Lower lobe of right lung (tissue), 2 donors: ENCODE data around the gene AP4M1. TPM values are rescaled to one million over a fixed set of nuclear protein-coding genes. Genes with fewer than 3 reads are reported as not detected.

ENCODE experiments used
- ATAC-seq, 2 donors: fragments of 200-7000 bp; cut with Tn5 transposase; one replicate each; pipeline ENCODE4 v1.9.1; 2020 to 2022; ENCODE audit warnings: mild to moderate bottlenecking in 2 of 2, moderate library complexity in 2 of 2
- DNase-seq: peaks from one replicate; pipeline ENCODE4 v3.0.0-alpha.2; 2020
- H3K27ac ChIP-seq: fragments of 200-600 bp; one replicate; pipeline ENCODE4 v1.8.0; 2022
- H3K27me3 ChIP-seq: fragments of 200-600 bp; one replicate; pipeline ENCODE4 v1.8.0; 2022; ENCODE audit warnings: low read depth
- H3K36me3 ChIP-seq: fragments of 200-600 bp; one replicate; pipeline ENCODE4 v1.8.0; 2022; ENCODE audit warnings: mild to moderate bottlenecking
- H3K4me1 ChIP-seq: fragments of 200-600 bp; one replicate; pipeline ENCODE4 v1.8.0; 2022
- H3K4me3 ChIP-seq: fragments of 200-600 bp; one replicate; pipeline ENCODE4 v1.8.0; 2022; ENCODE audit warnings: mild to moderate bottlenecking
- H3K9me3 ChIP-seq: fragments of 200-600 bp; one replicate; pipeline ENCODE4 v1.8.0; 2022
- intact Hi-C: fragments of 100-400 bp; cut with DNase I; formaldehyde crosslinking; loops from one replicate; pipeline ENCODE4 v1.11.0; 2022
- total RNA-seq: library from RNA; stranded (reverse); fragmentation: NEBNext Ultra II Directional; extraction: Animal tissue kit (Norgen Biotek cat#: 25700); gene quantifications from one replicate; pipeline ENCODE4 v1.2.1, GENCODE V29; 2021
- TF ChIP-seq, protein P1 (sequence below): fragments of 200-600 bp; IDR thresholded peaks from one replicate; pipeline ENCODE4 v1.8.0; 2022; ENCODE audit warnings: antibody characterized with exemption, mild to moderate bottlenecking
- donor health status: DM: no; HTN: yes; CAD: no; lungs with severe emphysema.

Gene AP4M1
- total RNA-seq, 1 donor from 2014 or later = 16.5 TPM

DNA sequence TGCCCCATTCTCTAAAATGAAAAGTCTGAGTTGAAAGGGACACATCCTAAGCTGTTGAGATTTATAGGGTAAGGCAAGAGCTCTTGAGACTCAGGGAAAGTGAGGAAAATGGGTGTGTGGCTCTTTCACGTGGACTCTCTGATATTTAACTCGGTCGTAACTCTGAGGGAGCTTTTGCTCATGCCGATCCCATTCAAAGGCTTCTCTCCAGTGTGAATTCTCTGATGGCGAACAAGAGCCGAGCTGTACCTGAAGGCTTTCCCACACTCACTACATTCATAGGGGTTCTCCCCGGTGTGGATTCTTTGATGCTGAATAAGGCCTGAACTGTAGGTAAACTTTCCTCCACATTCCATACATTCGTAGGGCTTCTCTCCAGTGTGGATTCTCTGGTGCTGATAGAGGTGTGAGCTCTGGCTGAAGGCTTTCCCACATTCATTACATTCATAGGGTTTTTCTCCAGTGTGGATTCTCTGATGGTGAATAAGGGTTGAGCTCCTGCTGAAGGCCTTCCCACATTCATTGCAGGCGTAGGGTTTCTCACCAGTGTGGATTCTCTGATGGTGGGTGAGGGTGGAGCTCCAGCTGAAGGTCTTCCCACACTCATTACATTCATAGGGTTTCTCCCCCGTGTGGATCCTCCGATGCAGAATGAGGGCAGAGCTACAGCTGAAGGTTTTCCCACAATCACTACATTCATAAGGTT, 30.3 kb upstream of the AP4M1 start:
- Histone ChIP-seq H3K27me3 (no peaks in the 10 kb centered on the region), H3K4me1 (no peaks in the 10 kb centered on the region), H3K9me3 (peaks cover 28% of the 10 kb centered on the region), H3K27ac (no peak overlapping the region), H3K36me3 (peaks cover 80% of the 10 kb centered on the region), H3K4me3 (no peak overlapping the region)
- TF ChIP-seq, protein P1, sequence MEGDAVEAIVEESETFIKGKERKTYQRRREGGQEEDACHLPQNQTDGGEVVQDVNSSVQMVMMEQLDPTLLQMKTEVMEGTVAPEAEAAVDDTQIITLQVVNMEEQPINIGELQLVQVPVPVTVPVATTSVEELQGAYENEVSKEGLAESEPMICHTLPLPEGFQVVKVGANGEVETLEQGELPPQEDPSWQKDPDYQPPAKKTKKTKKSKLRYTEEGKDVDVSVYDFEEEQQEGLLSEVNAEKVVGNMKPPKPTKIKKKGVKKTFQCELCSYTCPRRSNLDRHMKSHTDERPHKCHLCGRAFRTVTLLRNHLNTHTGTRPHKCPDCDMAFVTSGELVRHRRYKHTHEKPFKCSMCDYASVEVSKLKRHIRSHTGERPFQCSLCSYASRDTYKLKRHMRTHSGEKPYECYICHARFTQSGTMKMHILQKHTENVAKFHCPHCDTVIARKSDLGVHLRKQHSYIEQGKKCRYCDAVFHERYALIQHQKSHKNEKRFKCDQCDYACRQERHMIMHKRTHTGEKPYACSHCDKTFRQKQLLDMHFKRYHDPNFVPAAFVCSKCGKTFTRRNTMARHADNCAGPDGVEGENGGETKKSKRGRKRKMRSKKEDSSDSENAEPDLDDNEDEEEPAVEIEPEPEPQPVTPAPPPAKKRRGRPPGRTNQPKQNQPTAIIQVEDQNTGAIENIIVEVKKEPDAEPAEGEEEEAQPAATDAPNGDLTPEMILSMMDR = no peak
- no peak for DNase-seq
- no peak for ATAC-seq
- intact Hi-C loops = no loop called here

DNA sequence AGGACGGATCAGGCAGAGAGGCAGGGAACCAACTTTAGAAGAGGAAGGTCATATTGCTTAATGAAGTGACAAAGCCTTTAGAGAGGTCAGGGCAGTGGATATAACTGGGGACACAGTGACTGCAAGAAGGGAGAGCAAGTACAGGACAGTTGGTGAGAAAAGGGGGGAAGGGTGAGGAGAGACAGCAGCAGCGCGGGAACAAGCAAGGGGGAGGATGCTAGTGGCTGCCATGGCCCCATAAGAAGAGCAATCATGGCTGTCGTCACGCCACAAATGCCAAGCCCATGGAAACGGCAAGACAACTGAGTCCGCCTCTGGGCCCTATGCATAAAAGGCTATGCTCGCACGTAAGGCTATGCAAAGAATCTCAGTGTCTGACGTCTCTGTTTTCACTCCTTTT, 29.0 kb upstream of the AP4M1 start:
- Histone ChIP-seq H3K27me3 (no peaks in the 10 kb centered on the region), H3K27ac (no peak overlapping the region), H3K36me3 (peaks cover 89% of the 10 kb centered on the region), H3K9me3 (peaks cover 28% of the 10 kb centered on the region), H3K4me1 (no peaks in the 10 kb centered on the region), H3K4me3 (no peak overlapping the region)
- intact Hi-C loops = no loop called here
- DNase-seq (no peak), ATAC-seq (no peak)
- TF ChIP-seq, protein P1 = no peak

DNA sequence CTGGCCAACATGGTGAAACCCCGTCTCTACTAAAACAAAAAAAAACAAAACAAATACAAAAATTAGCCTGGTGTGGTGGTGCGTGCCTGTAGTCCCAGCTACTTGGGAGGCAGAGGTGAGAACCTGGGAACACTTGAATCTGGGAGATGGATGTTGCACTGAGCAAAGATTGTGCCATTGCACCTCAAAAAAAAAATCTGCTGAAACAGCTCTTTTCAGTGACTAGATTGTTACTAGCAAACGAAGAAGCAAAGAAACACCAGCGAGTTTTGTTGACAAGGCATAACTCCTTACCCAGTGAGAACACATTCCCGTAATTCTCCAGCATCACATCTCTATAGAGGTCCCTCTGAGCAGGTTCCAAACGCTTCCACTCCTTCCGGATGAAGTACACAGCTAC, 26.6 kb upstream of the AP4M1 start:
- DNase-seq = no peak

DNA sequence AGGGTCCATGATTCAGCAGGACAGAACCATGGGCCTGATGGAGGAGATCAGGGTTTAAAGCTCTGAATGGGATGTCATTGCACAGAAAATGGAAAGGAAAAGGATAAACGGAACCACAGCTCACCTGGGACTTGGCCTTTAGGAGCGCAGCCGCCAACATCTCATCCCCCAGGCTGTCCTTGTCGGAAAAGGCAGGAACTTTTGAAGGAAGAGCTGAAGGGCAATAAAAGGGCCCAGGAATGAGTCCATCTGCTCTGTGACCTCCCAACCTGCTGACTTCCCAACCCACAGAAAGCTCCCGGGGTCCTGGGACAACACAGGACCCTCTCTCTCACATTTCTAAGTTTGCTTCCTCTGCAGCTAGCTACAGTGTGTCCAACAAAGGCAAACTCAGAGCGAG, 26.0 kb upstream of the AP4M1 start:
- Histone ChIP-seq H3K9me3 (peaks cover 25% of the 10 kb centered on the region), H3K27me3 (no peaks in the 10 kb centered on the region), H3K27ac (no peak overlapping the region), H3K36me3 (peaks cover 92% of the 10 kb centered on the region), H3K4me3 (no peak overlapping the region), H3K4me1 (peaks cover 16% of the 10 kb centered on the region)
- intact Hi-C loops = no loop called here
- no peak for ATAC-seq
- DNase-seq = no peak
- TF ChIP-seq, protein P1 = no peak

More for the DNA sequence above, 26.6 kb upstream of the AP4M1 start:
- intact Hi-C loops = no loop called here
- H3K36me3 ChIP-seq = peaks cover 98% of the 10 kb centered on the region
- ATAC-seq = no peak
- peaks cover 11% of the 10 kb centered on the region for H3K4me1 ChIP-seq
- no peak overlapping the region for H3K4me3 ChIP-seq
- H3K27me3 ChIP-seq = no peaks in the 10 kb centered on the region
- peaks cover 28% of the 10 kb centered on the region for H3K9me3 ChIP-seq
- no peak overlapping the region for H3K27ac ChIP-seq
- TF ChIP-seq, protein P1 = no peak

DNA sequence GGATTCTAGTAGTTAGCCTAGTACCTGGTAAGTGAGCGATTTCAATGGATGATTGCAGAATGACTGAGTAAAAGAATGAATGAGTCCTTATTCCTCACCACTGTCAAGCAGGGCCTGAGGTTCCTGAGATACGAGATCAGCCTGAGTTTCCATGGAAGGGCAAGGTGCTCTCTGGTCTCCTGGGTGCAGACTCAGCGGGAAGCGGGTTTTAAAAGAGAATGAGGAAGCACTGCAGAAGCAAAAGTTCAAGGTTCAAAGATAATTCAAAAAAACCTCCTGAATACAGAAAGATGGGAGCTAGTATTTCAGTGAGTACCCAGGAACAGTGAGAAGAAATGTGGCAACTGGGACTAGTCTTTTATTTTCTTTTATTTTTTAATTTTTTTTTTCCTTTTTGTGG, 24.2 kb upstream of the AP4M1 start:
- H3K4me3 ChIP-seq = no peak overlapping the region
- TF ChIP-seq, protein P1 = no peak
- ATAC-seq (no peak), DNase-seq (no peak)
- intact Hi-C loops = no loop called here
- H3K4me1 ChIP-seq = peaks cover 28% of the 10 kb centered on the region
- H3K36me3 ChIP-seq = peaks cover 74% of the 10 kb centered on the region
- H3K9me3 ChIP-seq = peaks cover 7% of the 10 kb centered on the region
- no peaks in the 10 kb centered on the region for H3K27me3 ChIP-seq
- H3K27ac ChIP-seq = no peak overlapping the region
